ENCODE measurements around the gene KDM6A. TPM values are rescaled to one million over a fixed set of nuclear protein-coding genes. Genes with fewer than 3 reads are reported as not detected.

The KDM6A gene
- total and polyA plus RNA-seq, 11 donors, result 4.4 to 27.8 (median 13.9) TPM

DNA sequence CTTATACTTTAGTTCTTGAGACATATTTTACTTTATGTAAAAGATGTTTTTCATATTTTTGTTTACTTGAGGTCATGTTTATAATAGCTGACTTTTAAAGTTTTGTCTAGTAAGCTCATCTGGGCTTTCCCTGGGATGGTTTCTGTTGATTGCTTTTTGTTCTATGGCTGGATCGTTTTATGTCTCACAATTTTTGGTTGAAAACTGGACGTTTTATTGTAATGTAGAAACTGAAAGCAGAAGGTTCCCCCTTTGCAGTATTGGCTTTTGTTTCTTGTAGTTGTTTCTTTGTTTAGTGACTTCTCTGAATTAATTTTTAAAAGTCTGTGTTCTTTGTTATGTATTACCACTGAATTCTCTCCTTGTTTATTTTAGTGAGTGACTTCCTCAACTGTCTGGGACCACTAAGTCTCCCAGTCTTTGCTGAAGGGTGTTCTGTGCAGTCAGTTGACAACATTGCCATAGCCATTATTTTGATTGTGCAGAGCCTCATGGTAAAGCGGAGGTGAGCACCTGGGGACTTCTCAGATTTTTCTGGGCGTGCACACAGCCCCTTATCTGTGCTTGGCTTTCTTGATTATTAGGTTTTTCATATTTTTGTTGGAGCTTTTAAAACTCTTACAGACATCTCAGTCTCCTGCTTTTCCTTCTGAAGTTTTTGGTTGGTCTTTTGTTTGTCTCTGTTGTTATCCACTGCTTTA is 31.0 kb downstream of the KDM6A start:
- no peak for TF ChIP-seq POLR2A (IDR thresholded peaks at IDR 0.05)
- Histone ChIP-seq H3K4me3 (no peak overlapping the region), H3K27ac (peak overlapping the region in 1 of 12 donors; percentile 56), H3K36me3 (no peaks in the 10 kb centered on the region), H3K4me1 (peaks cover 0 to 75% (median 28%) of the 10 kb centered on the region in 12 donors), H3K9me3 (peaks cover 0 to 10% (median 0%) of the 10 kb centered on the region in 12 donors), H3K27me3 (no peaks in the 10 kb centered on the region)
- WGBS, 4 donors, result 65 to 81% (median 74%) methylated on average over 4 of the region's 4 CpGs
- ATAC-seq (no peak), DNase-seq (no peak)
- intact Hi-C loops (cut with DNase I), result no loop called here

DNA sequence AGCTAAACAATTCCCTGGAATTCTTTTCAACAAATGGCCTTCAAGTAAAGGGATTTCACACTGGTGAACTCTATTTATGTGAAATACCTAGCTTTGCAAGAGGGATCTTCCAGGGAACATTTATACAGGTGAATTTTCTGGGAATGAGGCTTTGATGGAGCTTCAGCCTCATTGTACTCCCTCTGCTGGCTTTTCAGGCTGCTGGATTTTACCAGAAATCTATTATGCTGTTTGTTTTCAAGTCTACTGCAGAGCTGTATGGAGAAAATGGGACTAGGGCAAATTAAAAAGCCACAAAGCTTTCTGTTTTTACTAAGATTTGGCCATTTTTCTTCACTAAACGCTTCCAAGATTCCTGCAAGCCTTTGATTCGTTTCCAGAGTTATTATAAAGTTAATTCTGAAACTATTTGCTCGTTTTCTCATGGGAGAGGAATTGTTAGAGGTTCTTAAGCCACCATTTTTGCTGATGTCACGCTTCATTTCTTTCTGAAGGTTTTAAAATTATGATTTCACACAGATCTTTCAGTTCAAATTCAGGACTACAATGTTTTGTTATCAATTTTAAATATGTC is 31.6 kb downstream of the KDM6A start:
- WGBS, 4 donors, result 55 to 68% (median 62%) methylated on average over 4 of the region's 4 CpGs
- no peak for ATAC-seq
- no peaks in the 10 kb centered on the region for H3K27me3 ChIP-seq
- peaks cover 0 to 10% (median 0%) of the 10 kb centered on the region in 12 donors for H3K9me3 ChIP-seq
- no peaks in the 10 kb centered on the region for H3K36me3 ChIP-seq
- peak overlapping the region in 1 of 12 donors; percentile 56 for H3K27ac ChIP-seq
- DNase-seq, result no peak
- H3K4me3 ChIP-seq, result no peak overlapping the region
- intact Hi-C loops (cut with DNase I), result no loop called here
- peaks cover 0 to 75% (median 26%) of the 10 kb centered on the region in 12 donors for H3K4me1 ChIP-seq
- TF ChIP-seq, protein P1, sequence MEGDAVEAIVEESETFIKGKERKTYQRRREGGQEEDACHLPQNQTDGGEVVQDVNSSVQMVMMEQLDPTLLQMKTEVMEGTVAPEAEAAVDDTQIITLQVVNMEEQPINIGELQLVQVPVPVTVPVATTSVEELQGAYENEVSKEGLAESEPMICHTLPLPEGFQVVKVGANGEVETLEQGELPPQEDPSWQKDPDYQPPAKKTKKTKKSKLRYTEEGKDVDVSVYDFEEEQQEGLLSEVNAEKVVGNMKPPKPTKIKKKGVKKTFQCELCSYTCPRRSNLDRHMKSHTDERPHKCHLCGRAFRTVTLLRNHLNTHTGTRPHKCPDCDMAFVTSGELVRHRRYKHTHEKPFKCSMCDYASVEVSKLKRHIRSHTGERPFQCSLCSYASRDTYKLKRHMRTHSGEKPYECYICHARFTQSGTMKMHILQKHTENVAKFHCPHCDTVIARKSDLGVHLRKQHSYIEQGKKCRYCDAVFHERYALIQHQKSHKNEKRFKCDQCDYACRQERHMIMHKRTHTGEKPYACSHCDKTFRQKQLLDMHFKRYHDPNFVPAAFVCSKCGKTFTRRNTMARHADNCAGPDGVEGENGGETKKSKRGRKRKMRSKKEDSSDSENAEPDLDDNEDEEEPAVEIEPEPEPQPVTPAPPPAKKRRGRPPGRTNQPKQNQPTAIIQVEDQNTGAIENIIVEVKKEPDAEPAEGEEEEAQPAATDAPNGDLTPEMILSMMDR (IDR thresholded peaks at IDR 0.05), result no peak
- TF ChIP-seq POLR2A (IDR thresholded peaks at IDR 0.05), result no peak

DNA sequence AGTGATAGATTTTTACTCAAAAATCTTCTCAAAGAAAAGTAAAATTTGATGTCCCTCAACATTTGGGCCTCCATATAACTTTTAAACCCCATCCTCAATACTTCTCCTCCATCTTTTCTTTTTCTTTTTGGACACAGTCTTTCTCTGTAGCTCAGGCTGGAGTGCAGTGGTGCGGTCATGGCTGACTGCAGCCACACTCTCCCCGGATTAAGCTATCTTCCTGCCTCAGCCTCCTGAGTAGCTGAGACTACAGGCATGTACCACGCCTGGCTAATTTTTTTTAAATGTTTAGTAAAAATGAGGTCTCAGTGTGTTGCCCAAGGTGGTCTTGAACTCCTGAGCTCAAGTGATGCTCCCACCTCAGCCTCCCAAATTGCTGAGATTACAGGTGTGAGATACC is 33.1 kb downstream of the KDM6A start:
- Histone ChIP-seq H3K9me3 (peaks cover 0 to 10% (median 0%) of the 10 kb centered on the region in 12 donors), H3K27ac (no peak overlapping the region), H3K4me3 (no peak overlapping the region), H3K4me1 (peaks cover 0 to 70% (median 20%) of the 10 kb centered on the region in 12 donors), H3K36me3 (no peaks in the 10 kb centered on the region), H3K27me3 (no peaks in the 10 kb centered on the region)
- 82 to 86% (median 84%) methylated on average over 3 of the region's 3 CpGs for WGBS, 4 donors
- no peak for ATAC-seq
- intact Hi-C loops (cut with DNase I), result no loop called here
- TF ChIP-seq, protein P1 (IDR thresholded peaks at IDR 0.05), result no peak
- DNase-seq, result no peak

DNA sequence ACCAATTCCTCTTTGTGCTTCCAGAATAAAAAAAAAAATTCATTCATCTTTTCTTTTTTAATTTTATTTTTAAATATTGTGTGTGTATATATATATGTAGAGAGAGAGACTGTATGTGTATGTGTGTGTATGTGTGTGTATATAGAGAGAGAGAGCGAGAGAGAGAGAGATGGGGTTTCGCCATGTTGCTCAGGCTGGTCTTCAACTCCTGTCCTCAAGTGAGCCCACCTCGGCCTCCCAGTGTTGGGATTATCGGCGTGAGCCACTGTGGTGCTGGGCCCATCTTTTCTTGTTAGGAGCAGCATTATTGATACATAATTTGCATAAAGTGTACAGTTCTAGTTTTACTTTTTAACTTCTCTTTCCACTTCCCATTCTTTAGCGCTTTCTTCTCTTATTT is 33.6 kb downstream of the KDM6A start:
- H3K36me3 ChIP-seq, result no peaks in the 10 kb centered on the region
- DNase-seq (no peak), ATAC-seq (no peak)
- no peaks in the 10 kb centered on the region for H3K27me3 ChIP-seq
- H3K4me3 ChIP-seq, result no peak overlapping the region
- TF ChIP-seq, protein P1 (IDR thresholded peaks at IDR 0.05), result no peak
- TF ChIP-seq POLR2A (IDR thresholded peaks at IDR 0.05), result no peak
- no peak overlapping the region for H3K27ac ChIP-seq
- WGBS, 4 donors, result 95 to 98% (median 97%) methylated on average over 6 of the region's 6 CpGs
- peaks cover 0 to 10% (median 0%) of the 10 kb centered on the region in 12 donors for H3K9me3 ChIP-seq
- peaks cover 0 to 70% (median 19%) of the 10 kb centered on the region in 12 donors for H3K4me1 ChIP-seq
- intact Hi-C loops (cut with DNase I), result no loop called here
